Mesenchymal stem cell (in vitro differentiated cells and primary cell): ENCODE measurements around the gene DHX38.
"Not testable (repeated sequence)": the region's sequence is repeated elsewhere in the genome, so short reads cannot be mapped to it uniquely, and the experiment has no call there.

Experiments
- DNase-seq: peaks from one replicate; pipeline ENCODE4 v3.0.0-alpha.2; 2013
- H2AFZ ChIP-seq: one replicate; pipeline ENCODE4 v1.6.1; 2013; ENCODE audit warnings: low read depth, mild to moderate bottlenecking, control low read depth, inconsistent platforms, low read length, moderate library complexity
- H2AK5ac ChIP-seq: 2 replicates; pipeline ENCODE4 v1.6.1; 2013; ENCODE audit warnings: low read length, moderate library complexity, mild to moderate bottlenecking, inconsistent platforms; ENCODE audit not compliant: severe bottlenecking
- H2BK120ac ChIP-seq: one replicate; pipeline ENCODE4 v1.6.1; 2013; ENCODE audit warnings: low read depth, mild to moderate bottlenecking, inconsistent platforms, low read length, moderate library complexity
- H2BK12ac ChIP-seq, 2 experiments: one replicate each; pipeline ENCODE4 v1.6.1; 2013; ENCODE audit warnings: inconsistent platforms in 2 of 2, low read length in 2 of 2, mild to moderate bottlenecking in 2 of 2, moderate library complexity in 2 of 2, control low read depth in 1 of 2
- H2BK15ac ChIP-seq: one replicate; pipeline ENCODE4 v1.6.1; 2013; ENCODE audit warnings: mild to moderate bottlenecking, low read depth, inconsistent platforms; ENCODE audit not compliant: poor library complexity, severe bottlenecking
- H2BK5ac ChIP-seq: 2 replicates; pipeline ENCODE4 v1.6.1; 2013; ENCODE audit warnings: low read depth, mild to moderate bottlenecking, low read length, control low read depth, inconsistent platforms; ENCODE audit not compliant: poor library complexity, severe bottlenecking
- H3K14ac ChIP-seq, 2 experiments: one replicate each; pipeline ENCODE4 v1.6.1; 2013; ENCODE audit warnings: inconsistent platforms in 2 of 2, low read length in 2 of 2, control low read depth in 1 of 2, mild to moderate bottlenecking in 1 of 2, moderate library complexity in 1 of 2
- H3K18ac ChIP-seq, 2 experiments: one replicate each; pipeline ENCODE4 v1.6.1; 2013; ENCODE audit warnings: inconsistent platforms in 2 of 2, low read length in 2 of 2, control low read depth in 1 of 2, low read depth in 1 of 2, mild to moderate bottlenecking in 1 of 2
- H3K23ac ChIP-seq, 2 experiments: one replicate each; pipeline ENCODE4 v1.6.1; 2013; ENCODE audit warnings: inconsistent platforms in 2 of 2, low read length in 2 of 2, mild to moderate bottlenecking in 2 of 2, moderate library complexity in 2 of 2, control low read depth in 1 of 2
- H3K27ac ChIP-seq: 2 replicates; pipeline ENCODE4 v1.5.1; 2013; ENCODE audit warnings: mild to moderate bottlenecking, moderate library complexity, low read length, control low read depth, inconsistent platforms; ENCODE audit not compliant: poor library complexity, severe bottlenecking
- H3K27me3 ChIP-seq, 2 experiments: 2 replicates each; pipeline versions ENCODE4 v1.6.1 to v1.7.0; 2013; ENCODE audit warnings: low read length in 2 of 2, mild to moderate bottlenecking in 2 of 2, moderate library complexity in 2 of 2, control low read depth in 1 of 2, inconsistent platforms in 1 of 2; ENCODE audit not compliant: control insufficient read depth in 1 of 2, insufficient read depth in 1 of 2
- H3K36me3 ChIP-seq, 2 experiments: 2 replicates each; pipeline versions ENCODE4 v1.6.1 to v1.7.0; 2013; ENCODE audit warnings: low read length in 2 of 2, control low read depth in 1 of 2, inconsistent platforms in 1 of 2, low read depth in 1 of 2, mild to moderate bottlenecking in 1 of 2; ENCODE audit not compliant: insufficient read depth in 2 of 2, control insufficient read depth in 1 of 2
- H3K4ac ChIP-seq, 2 experiments: one replicate each; pipeline ENCODE4 v1.6.1; 2013; ENCODE audit warnings: inconsistent platforms in 2 of 2, low read length in 2 of 2, mild to moderate bottlenecking in 2 of 2, moderate library complexity in 2 of 2, control low read depth in 1 of 2, low read depth in 1 of 2
- H3K4me1 ChIP-seq: 2 replicates; pipeline ENCODE4 v1.6.1; 2013; ENCODE audit warnings: low read depth, low read length, control low read depth; ENCODE audit not compliant: control insufficient read depth, insufficient read depth
- H3K4me2 ChIP-seq: 2 replicates; pipeline ENCODE4 v1.6.1; 2013; ENCODE audit warnings: low read length, mild to moderate bottlenecking, inconsistent platforms; ENCODE audit not compliant: poor library complexity, severe bottlenecking
- H3K4me3 ChIP-seq, 2 experiments: 2 replicates each; pipeline versions ENCODE4 v1.5.1 to v1.7.0; 2013; ENCODE audit warnings: low read length in 2 of 2, mild to moderate bottlenecking in 2 of 2, control low read depth in 1 of 2, low read depth in 1 of 2; ENCODE audit not compliant: insufficient read depth in 1 of 2
- H3K79me1 ChIP-seq: replicated peaks from 2 replicates; pipeline ENCODE4 v1.6.1; 2013; ENCODE audit warnings: mild to moderate bottlenecking, control low read depth, low read length, inconsistent platforms; ENCODE audit not compliant: poor library complexity, severe bottlenecking
- H3K9ac ChIP-seq: 2 replicates; pipeline ENCODE4 v1.7.0; 2013; ENCODE audit warnings: mild to moderate bottlenecking, low read length, moderate library complexity
- H3K9me3 ChIP-seq: 2 replicates; pipeline ENCODE4 v1.7.0; 2013; ENCODE audit warnings: mild to moderate bottlenecking, low read length; ENCODE audit not compliant: control insufficient read depth
- H4K8ac ChIP-seq: one replicate; pipeline ENCODE4 v1.6.1; 2013; ENCODE audit warnings: inconsistent platforms, mild to moderate bottlenecking, low read length, moderate library complexity
- H4K91ac ChIP-seq: one replicate; pipeline ENCODE4 v1.6.1; 2013; ENCODE audit warnings: mild to moderate bottlenecking, low read length, inconsistent platforms
- WGBS: methylation state at CpG from one replicate; pipeline ENCODE4 v1.1.7; 2013; ENCODE audit warnings: mixed read lengths; 5-methylcytosine and 5-hydroxymethylcytosine counted together

Gene DHX38

GRCh38 chr16:72073560-72074230 lies 20.0 kb upstream of the DHX38 start:
- Histone ChIP-seq H3K27ac (no peak overlapping the region), H2BK120ac (no peak overlapping the region), H2BK5ac (no peak overlapping the region), H2BK12ac (no peak overlapping the region), H3K4me2 (no peak overlapping the region), H2AK5ac (no peak overlapping the region), H4K8ac (no peak overlapping the region), H3K4ac (no peak overlapping the region), H3K14ac (no peak overlapping the region), H2AFZ (no peak overlapping the region), H4K91ac (no peak overlapping the region), H3K79me1 (no peaks in the 10 kb centered on the region), H3K27me3 (no peaks in the 10 kb centered on the region), H3K9ac (no peak overlapping the region), H3K4me3 (no peak overlapping the region), H3K4me1 (no peaks in the 10 kb centered on the region), H3K36me3 (peaks cover 0 to 6% of the 10 kb centered on the region in 2 experiments), H2BK15ac (no peak overlapping the region), H3K23ac (no peak overlapping the region), H3K18ac (no peak overlapping the region), H3K9me3 (no peaks in the 10 kb centered on the region)
- 93% methylated on average over 8 of the region's 8 CpGs for WGBS
- no peak for DNase-seq

- H4K91ac ChIP-seq, H3K4me3 ChIP-seq, H2BK12ac ChIP-seq, H3K4me1 ChIP-seq, H3K9me3 ChIP-seq, H3K36me3 ChIP-seq, H3K27me3 ChIP-seq, H3K14ac ChIP-seq, H3K9ac ChIP-seq, H3K4ac ChIP-seq, H3K4me2 ChIP-seq, H2BK15ac ChIP-seq, H3K79me1 ChIP-seq, H2AK5ac ChIP-seq, H2BK5ac ChIP-seq, H3K27ac ChIP-seq, H4K8ac ChIP-seq, H3K18ac ChIP-seq, DNase-seq, H2AFZ ChIP-seq, H2BK120ac ChIP-seq, H3K23ac ChIP-seq: not testable (repeated sequence)
- 95% methylated on average over 2 of the region's 6 CpGs for WGBS
Measured at GRCh38 chr16:72075067-72075466, 18.6 kb upstream of the DHX38 start.

- not testable (repeated sequence) for H2BK12ac ChIP-seq, H3K4ac ChIP-seq, H3K79me1 ChIP-seq, DNase-seq, H3K23ac ChIP-seq, H2BK15ac ChIP-seq, H2BK5ac ChIP-seq, H2AK5ac ChIP-seq, H3K36me3 ChIP-seq, H3K4me1 ChIP-seq, H3K27ac ChIP-seq, H3K9ac ChIP-seq, H2AFZ ChIP-seq, H3K18ac ChIP-seq, H4K91ac ChIP-seq, H2BK120ac ChIP-seq, H3K4me3 ChIP-seq, H3K27me3 ChIP-seq, H3K4me2 ChIP-seq, H4K8ac ChIP-seq, H3K9me3 ChIP-seq, H3K14ac ChIP-seq
- WGBS, result 100% methylated on average over 1 of the region's 5 CpGs
Measured at GRCh38 chr16:72076991-72077706, 16.5 kb upstream of the DHX38 start.

- no peak overlapping the region for H3K27ac ChIP-seq
- no peak overlapping the region for H3K4me3 ChIP-seq
- DNase-seq, result no peak
- no peak overlapping the region for H3K14ac ChIP-seq
- peaks cover 26 to 47% of the 10 kb centered on the region in 2 experiments for H3K36me3 ChIP-seq
- H3K9ac ChIP-seq, result no peak overlapping the region
- no peak overlapping the region for H2BK120ac ChIP-seq
- no peak overlapping the region for H4K91ac ChIP-seq
- WGBS, result 67% methylated on average over 3 of the region's 3 CpGs
- no peaks in the 10 kb centered on the region for H3K4me1 ChIP-seq
- H3K27me3 ChIP-seq, result no peaks in the 10 kb centered on the region
- H3K18ac ChIP-seq, result no peak overlapping the region
- no peak overlapping the region for H3K4ac ChIP-seq
- H2AK5ac ChIP-seq, result no peak overlapping the region
- H3K9me3 ChIP-seq, result peaks cover 10% of the 10 kb centered on the region
- H2AFZ ChIP-seq, result no peak overlapping the region
- no peak overlapping the region for H2BK5ac ChIP-seq
- H2BK12ac ChIP-seq, result no peak overlapping the region
- no peak overlapping the region for H3K4me2 ChIP-seq
- no peak overlapping the region for H3K23ac ChIP-seq
- no peak overlapping the region for H2BK15ac ChIP-seq
- H3K79me1 ChIP-seq, result peaks cover 12% of the 10 kb centered on the region
- no peak overlapping the region for H4K8ac ChIP-seq
Measured at GRCh38 chr16:72083778-72084404, 9.8 kb upstream of the DHX38 start.
